ENCODE results near the gene ALAD.

The ALAD gene

GRCh38 chr9:113341712-113342410 is 59.2 kb downstream of the ALAD start:
- no peak overlapping the region for H3K27ac ChIP-seq (ENCODE audit: low read length)
- H3K4me3 ChIP-seq (ENCODE audit: low read depth in 1 of 2, low read length in 2 of 2) = no peak overlapping the region
- no peaks in the 10 kb centered on the region for H3K36me3 ChIP-seq (ENCODE audit: control insufficient read depth in 1 of 2, insufficient read depth in 2 of 2, low read length in 2 of 2)
- H3K27me3 ChIP-seq (ENCODE audit: low read depth, low read length) = no peaks in the 10 kb centered on the region
- no peaks in the 10 kb centered on the region for H3K9me3 ChIP-seq (ENCODE audit: control insufficient read depth in 1 of 2, low read length in 2 of 2)
- H3K4me1 ChIP-seq (ENCODE audit: control insufficient read depth in 1 of 2, insufficient read depth in 2 of 2, low read length in 2 of 2) = peaks cover 0 to 25% of the 10 kb centered on the region in 2 donors

DNA sequence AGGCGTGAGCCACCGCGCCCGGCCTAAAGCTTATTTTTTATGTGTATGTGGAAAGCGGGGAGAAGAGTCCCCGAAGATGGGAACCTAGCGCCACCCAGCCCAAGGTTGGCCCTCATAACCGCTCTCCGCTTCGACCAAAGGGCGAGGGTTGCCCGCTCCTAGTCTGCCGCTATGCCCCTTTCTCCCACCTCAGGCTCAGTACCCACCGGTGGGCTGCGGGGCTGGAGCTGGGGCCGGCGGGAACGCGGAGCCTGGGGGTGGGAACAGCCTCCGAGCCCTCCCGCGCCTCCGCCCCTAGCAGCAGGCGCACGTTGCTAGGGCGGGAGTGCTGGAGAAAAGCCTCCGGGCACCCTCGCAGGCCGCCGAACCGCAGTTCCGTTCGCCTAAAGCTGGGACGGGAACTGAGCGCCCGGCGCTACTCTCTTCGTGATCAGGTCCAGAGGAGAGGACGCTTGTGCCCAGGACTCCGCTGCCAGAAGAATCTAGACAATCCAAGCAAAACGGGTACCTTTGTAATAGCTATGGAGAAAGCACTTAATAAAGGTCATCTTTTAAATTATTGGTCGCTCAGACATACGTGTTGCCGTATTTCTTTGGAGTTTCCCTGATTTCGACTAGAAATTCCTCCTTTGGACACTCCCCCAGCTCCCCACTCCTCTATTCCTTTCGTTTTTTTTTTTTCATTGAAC is 60.9 kb downstream of the ALAD start, which contains the start of gene WDR31:
TSS of gene WDR31 (minus strand) at position 265 of the 689 bp plus-strand sequence. CDS start 8,253 bp downstream, outside the sequence.
- Histone ChIP-seq H3K9me3 (ENCODE audit: control insufficient read depth in 1 of 2, low read length in 2 of 2) (no peaks in the 10 kb centered on the region), H3K27me3 (ENCODE audit: low read depth, low read length) (no peaks in the 10 kb centered on the region), H3K27ac (ENCODE audit: low read length) (peak within 1 kb of the TSS; percentile 81), H3K36me3 (ENCODE audit: control insufficient read depth in 1 of 2, insufficient read depth in 2 of 2, low read length in 2 of 2) (no peaks in the 10 kb centered on the region), H3K4me3 (ENCODE audit: low read depth in 1 of 2, low read length in 2 of 2) (peak within 1 kb of the TSS; percentile 79 to 84), H3K4me1 (ENCODE audit: control insufficient read depth in 1 of 2, insufficient read depth in 2 of 2, low read length in 2 of 2) (peaks cover 0 to 25% of the 10 kb centered on the region in 2 donors)

GRCh38 chr9:113337714-113338113 is 63.4 kb downstream of the ALAD start:
- H3K9me3 ChIP-seq (ENCODE audit: control insufficient read depth in 1 of 2, low read length in 2 of 2) = no peaks in the 10 kb centered on the region
- peaks cover 0 to 14% of the 10 kb centered on the region in 2 donors for H3K4me1 ChIP-seq (ENCODE audit: control insufficient read depth in 1 of 2, insufficient read depth in 2 of 2, low read length in 2 of 2)
- no peak overlapping the region for H3K4me3 ChIP-seq (ENCODE audit: low read depth in 1 of 2, low read length in 2 of 2)

More at GRCh38 chr9:113337714-113338113, 63.4 kb downstream of the ALAD start:
- no peaks in the 10 kb centered on the region for H3K36me3 ChIP-seq (ENCODE audit: control insufficient read depth in 1 of 2, insufficient read depth in 2 of 2, low read length in 2 of 2)
- no peaks in the 10 kb centered on the region for H3K27me3 ChIP-seq (ENCODE audit: low read depth, low read length)
- H3K27ac ChIP-seq (ENCODE audit: low read length) = no peak overlapping the region
